COLO668 (cell line): ENCODE measurements around the gene EPAS1.

Experiments used
- DNase-seq: peaks from one replicate; lab custom pipeline; 2025; ENCODE audit not compliant: unreplicated experiment; lab: John Stamatoyannopoulos, UW

Gene EPAS1

DNA sequence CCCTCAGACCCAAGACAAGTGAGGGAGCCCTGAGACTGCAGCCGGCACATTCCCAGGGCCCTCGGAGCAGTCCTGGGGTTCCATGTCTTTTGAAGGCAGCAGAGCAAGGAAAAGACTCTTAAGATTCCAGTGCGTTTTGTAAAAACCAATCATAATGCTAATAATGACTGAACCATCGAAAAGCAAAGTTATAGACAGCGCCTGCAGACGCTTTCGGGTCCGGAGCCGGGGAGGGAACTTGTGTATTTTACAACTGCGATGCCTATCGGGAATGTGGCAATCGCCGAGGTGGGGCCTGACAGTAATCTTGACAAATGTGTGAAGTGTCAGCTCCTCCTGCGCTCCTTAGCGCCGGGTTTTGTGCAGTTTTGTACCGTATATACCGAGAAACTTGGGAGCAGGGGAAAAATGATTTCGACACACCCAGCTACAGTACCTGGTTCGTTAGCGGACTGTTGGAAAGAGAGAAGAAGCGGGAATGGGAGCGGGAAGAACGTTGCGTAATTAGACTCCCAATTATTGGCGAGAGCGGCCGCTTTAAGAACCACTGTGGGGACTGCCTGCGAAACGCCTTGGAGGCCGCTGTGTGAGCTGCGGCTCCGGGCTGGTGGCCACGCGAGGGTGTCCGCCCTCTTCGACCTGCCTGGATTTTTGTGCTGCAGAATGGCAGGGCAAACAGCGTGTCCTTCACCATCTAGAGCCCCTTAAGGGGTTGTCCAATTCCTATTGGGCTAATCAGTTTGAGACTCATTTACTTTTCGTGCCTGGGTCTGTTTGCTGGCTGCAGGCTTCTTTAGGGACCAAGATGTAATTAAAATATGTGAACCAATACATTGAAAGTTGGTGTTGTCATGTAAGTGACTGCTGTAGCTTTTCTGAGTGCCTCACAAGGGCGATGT, 2.4 kb downstream of the EPAS1 start:
- DNase-seq = peak; percentile 44

DNA sequence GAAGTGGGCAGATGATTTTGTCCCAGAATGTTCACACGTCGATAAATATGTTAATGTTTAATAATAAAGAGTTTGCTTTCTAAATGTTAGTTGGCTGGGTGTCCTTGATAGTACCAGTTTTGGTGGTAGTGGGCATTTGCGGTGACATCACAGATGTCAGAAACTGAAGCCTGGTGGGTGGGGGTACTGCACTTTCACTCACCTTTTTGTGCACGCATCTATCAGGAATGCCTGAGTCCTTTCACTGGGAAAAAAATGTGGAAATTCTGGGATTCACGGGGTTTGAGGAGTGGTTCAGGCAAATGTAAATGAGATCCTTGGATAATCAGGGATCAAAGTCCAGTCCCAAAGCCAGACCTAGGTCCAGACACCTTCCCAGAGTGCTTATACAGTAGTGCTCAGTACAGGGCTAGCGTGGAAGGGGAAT, 3.2 kb downstream of the EPAS1 start:
- no peak for DNase-seq

DNA sequence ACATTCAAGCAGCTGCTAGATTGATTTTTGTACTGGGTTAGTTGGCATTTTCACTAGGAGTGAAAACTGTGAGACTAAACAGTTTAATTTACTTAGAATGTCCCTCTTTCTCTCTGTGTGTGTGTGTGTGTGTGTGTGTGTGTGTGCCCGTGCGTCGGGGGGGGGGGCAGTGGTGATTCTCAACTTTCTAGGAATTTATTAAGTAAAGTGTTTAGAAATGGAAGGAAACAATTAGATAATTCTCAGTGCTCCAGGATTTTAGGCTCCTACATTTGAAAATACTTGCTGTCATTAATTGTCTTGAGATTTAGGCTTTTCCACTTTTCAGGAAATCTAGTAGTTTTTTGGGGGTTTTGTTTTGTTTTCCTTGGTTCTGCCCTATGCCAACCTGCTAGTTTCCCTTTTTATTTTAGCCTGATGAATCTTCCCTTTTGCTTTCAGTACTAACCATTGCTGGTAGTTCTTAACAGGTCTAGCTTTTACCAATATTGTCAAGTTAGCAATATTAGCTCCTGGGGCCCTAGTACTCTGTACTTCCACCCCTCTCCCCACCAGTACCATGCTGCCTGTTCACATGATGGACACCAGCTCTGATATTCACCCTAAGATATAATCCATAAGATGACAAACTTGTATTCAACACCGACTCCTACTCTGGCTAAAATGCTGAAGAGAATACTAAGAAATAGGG, 4.9 kb downstream of the EPAS1 start:
- DNase-seq = no peak

DNA sequence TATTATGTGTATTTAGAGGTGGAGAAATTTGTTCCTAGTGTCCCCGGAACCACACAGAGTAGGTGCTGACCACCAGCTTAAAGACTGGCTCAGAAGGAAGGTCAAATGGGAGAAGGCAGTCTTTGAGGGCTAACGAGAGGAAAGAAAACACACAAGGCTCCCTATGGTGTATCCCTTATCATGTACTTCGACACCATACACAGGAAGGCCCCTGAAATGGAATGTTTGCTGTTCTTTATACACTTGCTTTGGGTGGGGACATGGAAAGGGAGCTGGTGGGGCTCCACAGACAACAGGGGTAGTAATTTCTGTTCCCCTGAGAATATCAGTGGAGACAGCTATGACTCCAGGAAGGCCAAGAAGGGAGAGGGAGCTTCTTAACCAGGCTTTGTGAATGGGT, 6.0 kb downstream of the EPAS1 start:
- no peak for DNase-seq

DNA sequence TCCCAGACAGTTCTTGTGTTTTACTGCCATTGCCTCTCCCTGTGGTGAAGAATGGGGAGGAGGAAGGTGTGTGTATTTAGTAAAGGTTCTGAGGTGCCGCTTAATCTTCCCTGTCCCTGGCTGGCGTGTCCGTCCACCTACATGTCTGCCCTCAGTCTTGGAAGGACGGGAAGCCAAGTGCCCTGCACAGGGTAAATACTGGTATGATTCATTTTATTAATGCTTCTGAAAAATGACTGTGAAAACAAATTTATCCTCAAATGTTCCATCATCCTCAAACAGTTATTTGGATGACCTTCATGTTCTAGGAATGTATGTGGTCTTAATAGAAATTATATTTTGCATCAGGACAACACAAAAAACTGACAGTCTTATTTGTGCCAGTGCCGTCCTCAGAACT, 6.6 kb downstream of the EPAS1 start:
- no peak for DNase-seq

DNA sequence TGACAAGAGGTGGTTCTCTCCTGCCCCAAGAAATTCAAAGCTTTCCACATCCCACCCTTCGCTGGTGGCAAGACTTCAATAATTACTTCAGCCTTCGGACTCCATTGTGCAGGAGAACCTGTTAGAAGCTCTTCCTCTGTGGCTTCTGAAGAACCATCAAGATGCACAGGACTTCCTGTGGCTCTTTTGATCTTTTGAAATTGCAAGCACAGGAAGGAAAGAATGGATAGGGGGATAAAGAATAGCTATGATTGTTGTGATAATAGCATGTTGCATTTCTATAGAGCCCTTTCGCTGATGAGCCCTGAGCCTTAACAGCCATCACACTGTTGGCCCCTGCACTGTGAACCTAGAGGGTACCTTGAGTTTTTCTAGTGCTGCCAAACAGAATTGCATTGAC, 7.4 kb downstream of the EPAS1 start:
- DNase-seq = no peak

DNA sequence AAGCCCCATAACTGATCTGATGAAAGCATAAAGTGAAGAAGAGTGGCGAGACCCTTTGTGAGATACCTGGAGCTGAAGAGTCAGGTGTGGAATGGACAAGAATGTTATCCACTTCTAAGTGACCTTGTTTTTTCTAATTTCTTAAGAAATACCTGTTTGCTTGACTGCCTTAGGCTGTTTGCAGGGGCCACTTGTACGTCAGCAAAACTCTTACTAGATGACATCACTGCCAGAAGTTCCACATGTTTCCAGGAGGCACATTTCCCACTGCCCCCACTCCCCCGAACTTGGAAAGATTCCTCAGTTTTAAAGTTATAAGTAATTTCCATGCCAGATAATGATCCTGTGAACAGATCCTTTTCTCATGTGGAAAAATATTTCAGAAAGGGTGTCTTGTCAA, 8.0 kb downstream of the EPAS1 start:
- DNase-seq = no peak

DNA sequence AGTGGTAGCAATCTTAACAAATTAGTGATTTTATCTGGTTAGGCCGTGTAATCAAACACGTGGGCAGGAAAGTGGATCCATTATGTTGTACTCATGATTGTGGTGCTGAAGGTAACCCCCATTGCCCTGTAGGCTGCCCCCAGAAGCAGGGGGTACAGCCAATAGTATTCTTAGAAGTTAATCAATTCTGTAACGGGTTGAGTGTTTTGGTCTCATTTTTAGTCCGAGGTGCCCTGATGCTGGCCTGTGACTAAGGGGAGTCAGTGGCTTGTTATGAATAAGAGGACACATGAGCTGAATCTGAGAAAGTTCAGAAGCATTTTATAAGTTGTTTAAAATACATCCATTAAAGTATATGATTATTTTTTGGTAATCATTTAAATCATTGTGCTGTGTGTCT, 8.6 kb downstream of the EPAS1 start:
- no peak for DNase-seq

DNA sequence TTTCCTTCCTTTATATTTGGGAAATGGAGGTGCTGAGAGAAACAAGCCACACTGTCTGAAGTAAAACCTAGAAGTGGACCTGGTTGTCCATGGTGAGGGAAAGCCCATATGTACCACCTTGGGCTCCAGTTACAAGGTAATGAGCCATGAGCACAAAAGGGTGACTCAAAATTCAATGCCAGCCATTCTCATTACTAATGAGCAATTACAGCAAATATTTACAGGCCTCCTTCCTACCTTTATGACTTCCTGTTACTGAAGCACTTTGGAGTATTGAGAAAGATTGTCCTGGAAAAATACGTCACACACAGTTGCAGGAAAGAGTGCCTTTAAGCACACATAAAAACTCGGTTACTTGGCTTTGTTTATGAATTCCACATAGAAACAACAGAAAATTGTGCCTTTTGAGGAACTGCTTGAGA, 9.1 kb downstream of the EPAS1 start:
- DNase-seq = peak; percentile 61

DNA sequence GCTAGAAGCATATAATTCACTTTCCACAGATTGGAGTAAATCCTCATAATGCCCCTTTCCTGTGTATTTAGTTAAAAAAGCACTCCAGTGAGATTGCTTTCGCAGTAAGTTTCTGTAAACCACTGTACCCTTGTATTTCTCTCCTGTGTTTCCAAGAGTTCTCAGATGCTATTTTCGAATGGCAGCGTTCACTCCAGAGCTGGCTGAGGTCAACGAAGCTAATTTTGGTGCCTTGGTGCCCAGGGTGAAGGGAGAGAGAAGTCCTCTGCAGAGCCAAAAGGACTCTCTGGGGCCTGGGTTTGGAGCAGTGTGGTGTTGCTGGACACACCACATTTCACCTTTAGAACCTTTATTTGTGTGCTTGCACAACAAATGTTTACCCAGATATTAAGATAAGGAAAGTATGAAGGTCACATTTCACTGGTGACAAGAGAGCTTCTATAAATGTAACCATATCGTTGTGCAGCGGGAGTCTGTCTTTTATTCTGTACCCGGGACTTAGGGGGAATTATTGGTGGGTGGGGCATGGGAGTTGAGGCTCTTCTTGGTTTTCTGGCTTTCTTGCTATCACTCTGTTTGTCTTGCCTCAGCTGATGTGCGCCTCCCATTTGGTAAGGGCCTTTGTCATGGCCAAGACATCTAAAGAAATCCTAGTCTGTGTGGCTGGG, 9.9 kb downstream of the EPAS1 start:
- DNase-seq = peak; percentile 21

DNA sequence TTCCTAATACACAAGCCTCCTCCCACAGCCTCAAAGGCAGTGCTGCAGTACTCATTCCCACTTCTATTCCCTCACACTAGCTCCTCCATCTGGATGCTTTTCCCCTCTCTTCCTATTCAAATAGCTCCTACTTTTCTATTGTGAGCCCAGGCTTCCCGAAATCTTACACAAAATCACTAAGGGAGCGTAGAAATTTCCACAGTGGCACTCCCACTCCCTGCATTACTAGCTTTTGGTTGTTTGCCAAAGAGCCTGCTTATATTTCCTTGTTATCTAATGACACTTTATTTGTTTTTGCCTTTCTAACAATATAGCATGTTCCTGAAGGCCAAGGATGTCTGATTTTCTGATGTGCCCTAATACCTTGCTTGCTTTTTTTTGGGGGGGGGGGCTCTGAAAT, 10.9 kb downstream of the EPAS1 start:
- DNase-seq = no peak

DNA sequence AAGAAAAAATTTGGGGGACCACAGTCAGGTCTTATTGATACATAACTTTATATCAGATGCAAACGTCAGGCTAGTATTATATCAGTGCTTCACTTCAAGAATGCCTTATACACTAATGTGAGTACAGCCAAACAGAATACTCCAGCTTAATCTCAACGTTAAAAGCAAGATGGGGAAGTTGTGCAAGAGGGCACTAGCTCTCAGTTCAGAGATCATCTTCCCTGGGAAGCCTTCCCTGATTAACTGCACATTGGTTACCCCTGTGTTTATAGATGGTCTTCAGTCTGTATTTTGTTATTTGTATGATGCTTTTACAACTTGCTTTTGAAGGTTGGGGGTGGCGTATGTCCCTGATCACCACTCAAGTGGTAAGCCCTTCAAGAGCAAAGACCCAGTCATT, 11.4 kb downstream of the EPAS1 start:
- DNase-seq = no peak

DNA sequence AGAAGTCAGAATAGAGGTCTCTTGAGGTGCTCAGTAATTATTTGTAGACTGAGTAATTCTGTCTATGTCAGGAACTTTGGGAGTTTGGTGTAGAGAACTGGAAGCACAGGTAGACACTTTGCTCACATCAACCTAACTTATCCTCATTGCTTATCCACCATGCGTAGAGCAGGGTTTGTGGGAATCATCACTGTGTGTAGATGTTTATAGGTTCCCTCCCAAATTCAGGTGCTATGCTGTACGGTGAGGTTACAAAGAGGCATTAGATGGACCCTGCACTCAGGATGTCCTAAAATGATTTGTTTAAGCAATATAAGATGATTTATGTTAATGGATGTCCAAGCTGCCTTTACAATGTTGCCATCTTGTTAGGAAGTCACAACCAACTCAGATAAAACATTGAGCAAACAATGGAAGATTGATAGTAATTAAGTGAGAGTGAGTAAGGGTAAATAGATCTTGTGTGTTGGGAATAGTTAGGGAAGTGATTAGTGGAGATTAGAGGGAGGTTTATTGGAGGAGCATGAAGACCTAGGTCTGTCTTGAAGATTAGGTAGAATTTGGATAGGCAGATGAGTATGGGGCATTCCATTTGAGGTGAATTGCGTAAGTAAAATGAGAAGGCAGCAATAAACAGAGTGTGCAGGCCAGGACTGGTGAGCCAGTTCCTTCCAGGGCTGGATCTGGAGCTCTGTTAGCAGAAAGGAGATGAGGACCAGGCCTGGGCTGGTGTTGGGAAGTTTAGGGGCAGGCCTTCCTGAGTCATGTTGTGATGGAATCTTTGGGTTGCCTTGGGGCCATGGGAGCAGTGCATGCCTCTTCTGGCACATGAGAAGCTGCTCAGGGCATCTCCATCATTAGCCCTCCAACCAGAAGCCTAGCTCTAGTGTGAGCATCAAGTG, 12.1 kb downstream of the EPAS1 start:
- no peak for DNase-seq

DNA sequence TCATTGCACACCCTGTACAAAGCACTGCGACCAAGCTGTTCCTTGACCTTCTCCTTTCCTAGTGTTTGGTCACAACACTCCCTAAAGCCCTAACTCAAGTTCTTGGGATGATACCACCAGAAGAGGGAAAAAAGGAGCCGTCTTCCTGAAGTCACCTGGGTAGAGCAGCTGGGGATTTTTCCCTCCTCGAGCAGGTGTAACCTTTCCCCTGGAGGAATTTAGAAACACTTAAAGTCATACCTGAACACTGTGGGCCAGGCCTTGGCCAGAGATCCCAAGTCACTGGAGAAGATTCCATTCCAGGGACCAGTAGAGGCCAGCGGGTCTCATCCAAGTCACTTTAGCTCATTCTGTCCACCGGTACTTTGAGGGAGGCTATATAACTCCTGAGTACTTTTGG, 13.2 kb downstream of the EPAS1 start:
- DNase-seq = no peak

DNA sequence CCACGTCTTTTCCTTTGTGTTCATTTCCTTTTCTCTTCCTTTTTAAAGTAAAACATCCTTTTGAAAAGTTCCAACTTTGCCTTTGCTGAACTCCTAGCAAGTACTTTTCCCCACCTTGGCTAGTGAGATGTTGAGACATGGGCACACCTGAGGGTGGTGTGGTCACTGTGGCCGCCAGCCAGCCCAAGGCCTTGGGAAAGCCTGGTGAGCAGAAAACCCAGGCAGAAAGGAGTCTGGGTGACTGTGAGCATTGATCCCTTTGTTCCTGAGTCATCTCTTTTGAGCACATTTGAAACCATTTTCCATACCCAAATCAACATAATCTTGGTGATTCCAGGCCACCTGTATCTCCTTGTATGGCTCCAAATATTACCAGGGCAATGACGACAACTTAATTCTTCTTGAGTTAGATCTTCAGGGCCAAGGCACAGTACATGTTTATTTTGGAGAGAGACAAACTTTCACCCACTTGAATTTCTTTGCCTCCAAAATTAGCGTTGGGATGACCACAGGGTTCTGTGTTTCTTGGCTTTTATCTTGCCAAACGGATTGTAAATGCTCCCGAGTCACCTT, 14.5 kb downstream of the EPAS1 start:
- DNase-seq = no peak

DNA sequence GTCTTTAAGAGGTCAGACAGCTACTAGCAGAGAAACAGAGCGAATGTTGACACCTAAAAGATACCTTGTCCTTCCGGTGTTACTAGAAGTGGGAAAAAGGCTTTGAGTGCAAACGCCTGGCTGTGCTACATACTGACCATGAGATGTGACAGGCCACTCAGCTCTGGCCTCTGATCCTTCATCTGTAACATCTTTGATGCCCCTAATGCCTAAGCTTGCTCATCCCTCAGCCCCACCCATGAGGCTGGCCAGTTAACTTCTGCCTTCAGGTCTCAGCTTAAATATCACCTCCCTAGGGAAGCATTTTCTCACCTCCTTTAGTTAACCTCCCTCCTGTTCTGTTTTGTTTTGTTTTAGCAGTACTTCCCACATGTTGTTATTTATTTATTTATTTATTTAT, 15.9 kb downstream of the EPAS1 start:
- no peak for DNase-seq

DNA sequence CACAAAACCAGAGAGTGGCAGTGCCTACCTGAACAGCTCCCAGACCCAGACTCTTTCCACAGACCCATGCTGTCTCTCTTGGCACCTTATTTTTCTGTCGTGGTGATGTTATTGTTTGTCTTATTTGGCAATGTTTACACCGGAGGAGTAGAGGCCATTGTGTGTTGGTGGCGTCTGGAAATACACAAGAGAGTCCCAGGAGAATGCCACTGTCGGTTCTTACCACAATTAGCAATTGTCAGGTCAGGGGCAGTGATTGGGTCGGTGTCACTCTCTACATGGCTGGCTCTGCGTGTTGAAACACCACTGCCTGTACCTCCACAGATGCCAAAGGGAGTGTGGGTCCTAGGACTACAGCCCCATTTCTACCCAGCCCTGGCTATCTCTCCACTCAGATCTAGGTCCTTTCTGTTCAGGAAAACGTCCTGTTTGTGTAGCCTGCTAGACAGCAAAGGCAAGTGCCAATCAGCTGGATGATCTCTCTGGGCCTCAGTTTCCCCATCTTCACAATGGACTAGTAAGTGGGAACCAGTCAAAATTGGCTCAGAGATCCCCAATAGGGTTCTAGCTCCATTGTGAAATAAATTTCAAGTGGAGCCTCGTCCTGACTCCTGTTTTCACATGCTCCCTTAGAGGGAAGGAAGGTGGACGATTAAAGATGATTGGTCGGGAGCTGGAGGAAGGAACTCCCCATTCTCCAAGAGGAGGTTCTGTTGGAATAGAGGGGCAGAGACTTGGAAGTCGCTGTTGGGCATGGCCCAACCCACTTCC, 17.0 kb downstream of the EPAS1 start:
- DNase-seq = no peak

DNA sequence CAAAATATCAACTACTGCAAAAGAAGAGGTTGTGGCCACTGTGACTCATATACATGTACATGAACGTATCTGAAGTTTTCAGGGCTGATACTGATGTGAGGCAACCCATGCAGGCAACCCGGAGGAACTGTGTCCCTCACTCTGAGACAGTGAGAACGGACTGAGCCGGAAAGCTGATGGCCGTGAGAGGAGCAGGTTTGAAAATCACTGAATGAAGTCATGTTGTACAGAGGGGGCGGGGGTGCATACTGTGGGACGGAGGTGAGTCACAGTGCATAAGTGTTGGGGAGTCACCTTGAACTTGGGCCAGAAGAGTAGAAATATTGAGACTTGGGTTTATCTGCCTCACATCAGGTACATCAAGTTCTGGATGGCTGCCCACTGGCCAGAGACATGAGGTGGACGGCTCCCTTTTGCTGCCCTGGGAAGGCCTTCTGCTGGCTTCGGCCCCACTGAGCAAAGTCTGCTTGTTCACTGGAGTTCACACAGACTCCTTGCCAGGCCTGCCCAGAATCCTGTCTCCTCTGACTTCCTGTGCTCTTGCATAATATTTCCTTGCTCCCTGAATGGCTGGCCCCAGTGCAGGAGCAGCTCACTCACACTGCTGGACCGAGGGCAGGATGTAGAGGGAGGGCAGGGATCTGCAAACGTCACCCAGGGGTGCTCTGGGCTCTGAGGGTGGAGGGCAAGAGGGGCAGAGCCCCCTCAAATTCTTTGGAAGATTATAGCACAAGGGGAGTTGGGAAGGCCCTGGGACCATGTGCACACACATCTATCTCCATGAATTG, 18.1 kb downstream of the EPAS1 start:
- DNase-seq = no peak

DNA sequence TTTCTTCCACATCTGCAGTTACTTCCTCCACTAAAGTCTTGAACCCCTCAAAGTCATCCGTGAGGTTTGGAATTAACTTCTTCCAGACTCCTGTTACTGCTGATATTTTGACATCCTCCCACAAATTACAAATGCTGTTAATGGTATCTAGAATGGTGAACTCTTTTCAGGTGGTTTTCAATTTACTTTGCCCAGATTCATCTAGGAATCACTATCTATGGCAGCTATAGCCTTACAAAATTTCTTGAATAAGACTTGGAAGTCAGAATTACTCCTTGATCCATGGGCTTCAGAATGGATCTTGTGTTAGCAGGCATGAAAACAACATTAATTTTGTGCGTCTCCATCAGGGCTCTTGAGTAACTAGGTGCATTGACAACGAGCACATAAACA, 19.9 kb downstream of the EPAS1 start:
- no peak for DNase-seq
